IMR-90 (cell line): Measurements from ENCODE around the gene GLIS1. TPM values are rescaled to one million over a fixed set of nuclear protein-coding genes. Genes with fewer than 3 reads are reported as not detected.

Experiments used
- ATAC-seq: fragments of 200-7000 bp; cut with Tn5 transposase; 2 replicates; pipeline ENCODE4 v1.9.1; 2020; ENCODE audit warnings: low read depth, mild to moderate bottlenecking, moderate library complexity
- BruUV-seq: library from RNA; stranded (reverse); fragments of 400-500 nt; replicated peaks from 2 replicates; lab custom pipeline; 2021; lab: Mats Ljungman, UMichigan
- CTCF ChIA-PET: fragments of 300-600 bp; formaldehyde crosslinking; extraction: SDS; loops from one replicate; lab custom pipeline; 2021; ENCODE audit warnings: antibody characterized with exemption; lab: Yijun Ruan, JAX
- POLR2A ChIA-PET: fragments of 300-600 bp; sonication (Branson Sonifier 250); formaldehyde crosslinking; loops from one replicate; lab custom pipeline; 2022; ENCODE audit warnings: antibody characterized with exemption; ENCODE audit not compliant: unreplicated experiment; lab: Charles Lee
- DNase-seq: peaks from one replicate; pipeline ENCODE4 v3.0.0; 2013
- H2AFZ ChIP-seq: replicated peaks from 2 replicates; pipeline ENCODE3; 2013; ENCODE audit warnings: low read length, mild to moderate bottlenecking; ENCODE audit not compliant: poor library complexity
- H2AK5ac ChIP-seq: 2 replicates; pipeline ENCODE4 v1.6.1; 2013; ENCODE audit warnings: low read depth, low read length, inconsistent platforms
- H2AK9ac ChIP-seq: replicated peaks from 2 replicates; pipeline ENCODE3; 2013; ENCODE audit warnings: mild to moderate bottlenecking, low read depth, low read length, moderate library complexity; ENCODE audit not compliant: poor library complexity
- H2BK120ac ChIP-seq: 2 replicates; pipeline ENCODE4 v1.6.1; 2013; ENCODE audit warnings: low read depth, low read length, inconsistent platforms
- H2BK15ac ChIP-seq: 3 replicates; pipeline ENCODE4 v1.6.1; 2013; ENCODE audit warnings: low read depth, low read length, inconsistent platforms
- H2BK20ac ChIP-seq: 2 replicates; pipeline ENCODE4 v1.6.1; 2013; ENCODE audit warnings: low read depth, mild to moderate bottlenecking, inconsistent platforms, low read length, moderate library complexity
- H2BK5ac ChIP-seq: 2 replicates; pipeline ENCODE4 v1.6.1; 2013; ENCODE audit warnings: mild to moderate bottlenecking, low read depth, low read length, inconsistent platforms; ENCODE audit not compliant: poor library complexity, severe bottlenecking
- H3K14ac ChIP-seq: replicated peaks from 2 replicates; pipeline ENCODE4 v1.6.1; 2013; ENCODE audit warnings: low read depth, low read length, inconsistent platforms
- H3K18ac ChIP-seq: 2 replicates; pipeline ENCODE4 v1.6.1; 2013; ENCODE audit warnings: low read depth, low read length, control low read depth
- H3K23ac ChIP-seq: 2 replicates; pipeline ENCODE4 v1.6.1; 2013; ENCODE audit warnings: low read depth, low read length, inconsistent platforms
- H3K27ac ChIP-seq: 2 replicates; pipeline ENCODE4 v1.5.1; 2013; ENCODE audit warnings: mild to moderate bottlenecking, control low read depth, low read length; ENCODE audit not compliant: insufficient read depth
- H3K27me3 ChIP-seq: 2 replicates; pipeline ENCODE4 v1.6.1; 2013; ENCODE audit warnings: low read length; ENCODE audit not compliant: control insufficient read depth, insufficient read depth
- H3K36me3 ChIP-seq: 2 replicates; pipeline ENCODE4 v1.6.1; 2013; ENCODE audit warnings: low read length, mixed read lengths; ENCODE audit not compliant: control insufficient read depth, insufficient read depth
- H3K4ac ChIP-seq: 2 replicates; pipeline ENCODE4 v1.6.1; 2013; ENCODE audit warnings: low read depth, low read length, inconsistent platforms
- H3K4me1 ChIP-seq: 2 replicates; pipeline ENCODE4 v1.6.1; 2013; ENCODE audit warnings: low read length, mixed read lengths; ENCODE audit not compliant: control insufficient read depth, insufficient read depth
- H3K4me2 ChIP-seq: 2 replicates; pipeline ENCODE4 v1.6.1; 2013; ENCODE audit warnings: low read depth, mild to moderate bottlenecking, control low read depth, low read length, moderate library complexity
- H3K4me3 ChIP-seq: 2 replicates; pipeline ENCODE4 v1.5.1; 2013; ENCODE audit warnings: low read depth, mild to moderate bottlenecking, control low read depth, low read length, moderate library complexity; ENCODE audit not compliant: insufficient read depth
- H3K56ac ChIP-seq: 2 replicates; pipeline ENCODE4 v1.6.1; 2013; ENCODE audit warnings: low read length, inconsistent platforms; ENCODE audit not compliant: insufficient read depth; ENCODE audit errors: extremely low read depth
- H3K79me1 ChIP-seq, 2 experiments: 2 replicates each; pipeline ENCODE4 v1.6.1; 2013; ENCODE audit warnings: low read length in 2 of 2, inconsistent platforms in 1 of 2, low read depth in 1 of 2
- H3K9ac ChIP-seq: 2 replicates; pipeline ENCODE4 v1.6.1; 2013; ENCODE audit warnings: low read depth, low read length, control low read depth
- H3K9me1 ChIP-seq: 2 replicates; pipeline ENCODE4 v1.6.1; 2013; ENCODE audit warnings: low read length, inconsistent platforms; ENCODE audit not compliant: insufficient read depth
- H3K9me3 ChIP-seq: 2 replicates; pipeline ENCODE4 v1.6.1; 2013; ENCODE audit warnings: low read length; ENCODE audit not compliant: control insufficient read depth, insufficient read depth
- H4K20me1 ChIP-seq: 2 replicates; pipeline ENCODE4 v1.6.1; 2013; ENCODE audit warnings: low read length, inconsistent platforms; ENCODE audit not compliant: insufficient read depth
- H4K5ac ChIP-seq: 2 replicates; pipeline ENCODE4 v1.6.1; 2013; ENCODE audit warnings: mild to moderate bottlenecking, low read depth, low read length, control low read depth
- H4K8ac ChIP-seq, 2 experiments: 2 replicates each; pipeline ENCODE4 v1.6.1; 2013; ENCODE audit warnings: low read depth in 2 of 2, low read length in 2 of 2, control low read depth in 1 of 2, inconsistent platforms in 1 of 2
- H4K91ac ChIP-seq: 2 replicates; pipeline ENCODE4 v1.6.1; 2013; ENCODE audit warnings: low read depth, low read length, inconsistent platforms; ENCODE audit not compliant: insufficient read depth
- CHD1 ChIP-seq: IDR thresholded peaks from 2 replicates; pipeline ENCODE4 v1.6.1; 2012; ENCODE audit warnings: low read depth, low read length, improper control_type of control experiment
- RCOR1 ChIP-seq: IDR thresholded peaks from 2 replicates; pipeline ENCODE4 v1.6.1; 2012; ENCODE audit warnings: mild to moderate bottlenecking, low read length, improper control_type of control experiment; ENCODE audit not compliant: insufficient replicate concordance
- RFX5 ChIP-seq: IDR thresholded peaks from 2 replicates; pipeline ENCODE4 v1.8.0; 2012; ENCODE audit warnings: low read depth, mild to moderate bottlenecking, low read length, moderate library complexity
- WGBS, 2 experiments: methylation state at CpG; one replicate each; pipeline versions ENCODE4 v1.1.5 to v1.1.7; 2013; ENCODE audit warnings: missing lambda C conversion rate in 2 of 2; ENCODE audit not compliant: insufficient read length in 1 of 2; ENCODE audit errors: extremely low coverage in 2 of 2; 5-methylcytosine and 5-hydroxymethylcytosine counted together
- dilution Hi-C: fragments of 300-500 bp; cut with HindIII; formaldehyde crosslinking; loops from one replicate; pipeline ENCODE4 v1.14.3; 2018; ENCODE audit warnings: low sequenced_read_pairs; ENCODE audit not compliant: unreplicated experiment
- in situ Hi-C: fragments of 300-500 bp; cut with MboI; formaldehyde crosslinking; loops from 3 replicates; pipeline ENCODE4 v1.14.3; 2019; ENCODE audit warnings: low sequenced_read_pairs, inconsistent platforms, mixed read lengths
- intact Hi-C: fragments of 100-400 bp; cut with micrococcal nuclease; formaldehyde crosslinking; loops from 2 replicates; pipeline ENCODE4 v1.10.0; 2022
- polyA plus RNA-seq, 3 experiments: library from polyadenylated mRNA; depleted of rRNA; stranded (reverse); fragments of >200 nt; gene quantifications; 2 replicates each; pipeline ENCODE4 v1.2.3, GENCODE V29; 2012; ENCODE audit warnings: low replicate concordance in 1 of 3
- total RNA-seq: library from RNA; depleted of rRNA; stranded (reverse); fragments of >200 nt; gene quantifications from 2 replicates; pipeline ENCODE4 v1.2.3, GENCODE V29; 2012
- TF ChIP-seq, protein P1 (sequence below): conservative IDR thresholded peaks from 2 replicates; pipeline ENCODE4 v1.5.1; 2012; ENCODE audit warnings: mild to moderate bottlenecking, low read depth, low read length, improper control_type of control experiment

Gene GLIS1
- total and polyA plus RNA-seq, 2 of the 4 experiments (the other 2 are of a cell fraction) = 0.18 to 2.3 TPM

DNA sequence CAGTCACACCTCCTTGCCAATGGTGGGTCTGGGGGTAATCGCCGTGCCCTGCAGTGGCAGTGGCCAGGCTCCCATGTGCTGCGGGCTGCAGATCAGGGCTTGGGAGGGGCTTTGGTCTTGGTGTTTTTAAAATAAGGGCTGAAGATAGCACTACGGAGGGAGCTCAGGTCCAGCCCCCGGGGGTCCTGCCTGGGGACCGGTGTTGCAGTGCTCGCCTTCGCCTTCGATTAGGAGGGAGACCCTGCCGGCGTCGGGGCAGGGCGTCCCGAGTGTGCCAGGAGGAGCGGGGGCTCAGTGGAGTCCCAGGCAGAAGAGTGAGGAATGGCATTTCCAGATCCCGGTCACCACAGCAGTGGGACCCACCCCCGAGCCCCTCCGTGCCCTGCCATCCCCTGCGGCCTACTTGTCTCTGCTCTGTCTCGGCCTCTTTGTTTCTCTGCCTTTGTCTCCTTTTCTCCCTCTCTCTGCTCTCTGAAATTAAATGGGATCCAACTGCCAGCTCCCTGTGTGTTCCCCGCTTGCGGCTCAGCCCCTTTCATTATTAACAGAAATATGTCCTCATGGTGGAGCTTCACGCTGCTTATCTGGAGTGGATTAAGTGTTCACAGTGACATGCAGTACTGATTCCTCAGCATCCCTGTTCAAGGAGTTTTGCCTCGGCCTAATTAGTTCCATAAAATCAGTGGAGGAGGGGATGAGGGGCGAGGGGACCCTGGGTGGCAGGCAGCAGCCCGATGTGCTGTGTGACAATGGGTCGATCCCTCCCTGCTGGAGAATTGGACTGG lies 235.3 kb downstream of the GLIS1 start:
- Histone ChIP-seq H3K27ac (no peak overlapping the region), H3K9ac (no peak overlapping the region), H4K5ac (no peak overlapping the region), H3K14ac (no peak overlapping the region), H3K56ac (no peak overlapping the region), H2BK15ac (no peak overlapping the region), H3K4me1 (peaks cover 4% of the 10 kb centered on the region; the same call in 1 of the 2 replicates), H3K79me1 (no peaks in the 10 kb centered on the region), H3K4ac (no peak overlapping the region), H2AFZ (no peak overlapping the region), H3K9me1 (no peaks in the 10 kb centered on the region), H3K36me3 (no peaks in the 10 kb centered on the region), H2BK5ac (no peak overlapping the region), H3K4me3 (no peak overlapping the region), H4K20me1 (no peaks in the 10 kb centered on the region), H3K4me2 (no peak overlapping the region), H3K9me3 (no peaks in the 10 kb centered on the region), H3K18ac (no peak overlapping the region), H3K23ac (no peak overlapping the region), H4K91ac (no peak overlapping the region), H3K27me3 (peaks cover 29% of the 10 kb centered on the region), H2BK20ac (no peak overlapping the region), H2BK120ac (no peak overlapping the region), H4K8ac (no peak overlapping the region), H2AK5ac (no peak overlapping the region), H2AK9ac (no peak overlapping the region)
- DNase-seq (no peak), ATAC-seq (no peak)
- ChIA-PET CTCF (no interaction called here), POLR2A (no interaction called here)
- 70% methylated on average over 12 of the region's 27 CpGs; no CpG with 5 or more reads in 1 of the 2 experiments for WGBS, 2 experiments
- TF ChIP-seq, protein P1, sequence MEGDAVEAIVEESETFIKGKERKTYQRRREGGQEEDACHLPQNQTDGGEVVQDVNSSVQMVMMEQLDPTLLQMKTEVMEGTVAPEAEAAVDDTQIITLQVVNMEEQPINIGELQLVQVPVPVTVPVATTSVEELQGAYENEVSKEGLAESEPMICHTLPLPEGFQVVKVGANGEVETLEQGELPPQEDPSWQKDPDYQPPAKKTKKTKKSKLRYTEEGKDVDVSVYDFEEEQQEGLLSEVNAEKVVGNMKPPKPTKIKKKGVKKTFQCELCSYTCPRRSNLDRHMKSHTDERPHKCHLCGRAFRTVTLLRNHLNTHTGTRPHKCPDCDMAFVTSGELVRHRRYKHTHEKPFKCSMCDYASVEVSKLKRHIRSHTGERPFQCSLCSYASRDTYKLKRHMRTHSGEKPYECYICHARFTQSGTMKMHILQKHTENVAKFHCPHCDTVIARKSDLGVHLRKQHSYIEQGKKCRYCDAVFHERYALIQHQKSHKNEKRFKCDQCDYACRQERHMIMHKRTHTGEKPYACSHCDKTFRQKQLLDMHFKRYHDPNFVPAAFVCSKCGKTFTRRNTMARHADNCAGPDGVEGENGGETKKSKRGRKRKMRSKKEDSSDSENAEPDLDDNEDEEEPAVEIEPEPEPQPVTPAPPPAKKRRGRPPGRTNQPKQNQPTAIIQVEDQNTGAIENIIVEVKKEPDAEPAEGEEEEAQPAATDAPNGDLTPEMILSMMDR = no peak
- TF ChIP-seq CHD1 (no peak), RFX5 (no peak), RCOR1 (no peak)
- in situ Hi-C loops = no loop called here
- intact Hi-C loops = no loop called here
- BruUV-seq = no TSS peak
- dilution Hi-C loops = no loop called here
